GM19468 (cell line): ENCODE measurements around the gene MEF2C.

Experiments used
- ATAC-seq: cut with Tn5 transposase; IDR thresholded peaks from one replicate; pipeline ENCODE4 v1.9.1; 2021; ENCODE audit warnings: mild to moderate bottlenecking, moderate library complexity, moderate number of reproducible peaks; ENCODE audit not compliant: unreplicated experiment; ENCODE audit errors: extremely low read depth

The MEF2C gene

GRCh38 chr5:88681211-88681803 lies 201.7 kb downstream of the MEF2C start:
- ATAC-seq: no peak

DNA sequence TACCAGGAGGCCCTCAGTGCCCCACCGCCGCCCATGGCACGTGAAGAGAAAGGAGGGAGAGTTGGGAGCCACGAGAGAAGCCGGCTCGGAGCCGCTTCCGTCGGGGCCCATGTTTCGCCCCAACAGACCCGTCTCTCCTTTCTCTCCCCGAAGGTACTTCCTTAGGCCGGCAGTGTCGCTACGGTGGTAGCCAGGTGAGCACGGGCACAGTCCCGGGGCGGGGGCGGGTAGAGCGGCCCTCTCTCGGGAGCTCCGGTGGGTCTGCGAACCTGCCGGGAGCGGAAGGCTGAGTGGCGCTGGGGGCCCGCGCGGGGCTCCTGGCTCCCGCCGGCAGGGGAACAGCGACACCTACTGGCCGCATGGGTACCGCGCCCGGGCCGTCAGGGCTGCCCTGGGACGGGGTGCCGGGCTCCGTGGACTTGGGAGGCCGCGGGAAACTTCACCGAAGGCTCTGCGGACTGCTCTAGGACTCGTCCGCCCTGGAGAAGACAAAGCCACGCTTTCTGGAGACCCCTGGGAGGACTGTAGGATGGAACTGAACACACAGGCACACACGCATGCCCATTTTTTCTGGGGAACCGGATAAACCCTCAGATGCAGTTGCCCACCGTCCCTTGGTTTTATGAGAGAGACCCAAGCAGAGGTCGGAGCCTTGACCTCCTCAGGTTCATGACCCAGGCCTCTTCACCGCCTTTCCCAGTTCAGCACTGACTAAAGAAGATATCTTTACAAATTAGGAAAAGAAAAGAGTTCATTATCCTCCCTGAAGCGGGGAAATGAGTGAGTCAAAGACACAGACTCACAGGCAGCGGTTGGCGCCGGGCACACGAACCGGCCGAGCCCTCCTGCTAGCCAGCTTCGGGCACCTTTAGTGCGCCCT lies 202.5 kb downstream of the MEF2C start:
- ATAC-seq: peak; percentile 63

- no peak for ATAC-seq
Observed at GRCh38 chr5:88679638-88680037, 203.3 kb downstream of the MEF2C start.

- ATAC-seq: no peak
Observed at GRCh38 chr5:88678770-88679381, 204.1 kb downstream of the MEF2C start.

GRCh38 chr5:88677943-88678769 lies 204.8 kb downstream of the MEF2C start:
- no peak for ATAC-seq

DNA sequence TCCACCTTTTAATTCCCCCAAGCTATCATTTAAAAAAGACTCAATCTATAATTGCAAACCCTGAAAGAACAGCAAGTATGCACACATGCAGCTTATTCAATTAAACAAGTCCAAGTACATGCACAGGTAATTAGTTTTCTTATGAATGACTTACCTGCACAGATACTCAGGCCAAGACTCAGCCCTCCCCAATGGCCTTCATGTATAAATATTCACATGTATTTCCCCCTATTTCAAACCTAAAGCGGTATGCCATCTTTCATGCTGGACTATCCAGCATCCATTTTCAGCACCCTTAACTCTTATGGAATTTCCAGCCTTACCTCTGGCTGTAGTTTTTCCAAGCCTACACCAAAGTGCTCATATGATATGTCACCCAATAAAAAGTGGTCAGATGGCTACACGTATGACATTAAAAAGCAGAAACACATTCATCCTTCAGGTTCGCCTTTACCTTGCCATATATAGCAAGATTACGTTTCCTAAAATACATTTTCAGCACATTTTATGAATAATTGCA lies 205.5 kb downstream of the MEF2C start:
- no peak for ATAC-seq

DNA sequence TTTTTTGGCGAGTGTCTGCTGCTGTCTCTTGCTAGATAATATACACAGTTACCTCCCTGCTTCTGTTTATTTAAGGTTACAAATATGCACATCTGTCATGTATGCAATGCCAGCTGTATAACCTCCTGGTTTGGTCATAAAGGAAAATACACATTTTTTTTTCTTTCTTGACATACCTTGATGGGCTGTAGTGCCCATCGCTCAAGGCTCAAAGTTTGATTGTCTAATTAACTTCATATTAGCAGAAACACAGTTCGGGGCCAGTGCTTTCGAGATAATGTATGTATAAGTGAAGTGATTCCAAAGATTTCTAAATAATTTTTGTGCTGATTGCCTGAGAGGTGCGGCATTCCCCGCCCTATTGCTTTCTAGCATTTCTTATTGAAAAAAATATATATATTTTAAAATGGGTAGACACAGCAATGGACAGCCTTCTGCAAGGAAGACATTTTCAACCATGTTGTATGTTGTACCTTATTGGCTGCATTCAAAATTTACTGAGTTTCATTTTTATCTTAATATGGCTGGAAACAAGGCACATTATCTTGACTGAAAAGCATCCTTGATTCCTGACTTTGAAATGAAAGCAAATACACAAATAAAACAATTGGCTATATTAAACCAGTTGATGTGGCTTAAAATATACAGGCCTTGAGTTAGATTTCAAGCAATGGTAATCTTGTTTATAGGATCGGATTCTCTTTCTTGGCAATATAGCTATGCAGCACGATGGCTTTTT lies 206.2 kb downstream of the MEF2C start:
- no peak for ATAC-seq

DNA sequence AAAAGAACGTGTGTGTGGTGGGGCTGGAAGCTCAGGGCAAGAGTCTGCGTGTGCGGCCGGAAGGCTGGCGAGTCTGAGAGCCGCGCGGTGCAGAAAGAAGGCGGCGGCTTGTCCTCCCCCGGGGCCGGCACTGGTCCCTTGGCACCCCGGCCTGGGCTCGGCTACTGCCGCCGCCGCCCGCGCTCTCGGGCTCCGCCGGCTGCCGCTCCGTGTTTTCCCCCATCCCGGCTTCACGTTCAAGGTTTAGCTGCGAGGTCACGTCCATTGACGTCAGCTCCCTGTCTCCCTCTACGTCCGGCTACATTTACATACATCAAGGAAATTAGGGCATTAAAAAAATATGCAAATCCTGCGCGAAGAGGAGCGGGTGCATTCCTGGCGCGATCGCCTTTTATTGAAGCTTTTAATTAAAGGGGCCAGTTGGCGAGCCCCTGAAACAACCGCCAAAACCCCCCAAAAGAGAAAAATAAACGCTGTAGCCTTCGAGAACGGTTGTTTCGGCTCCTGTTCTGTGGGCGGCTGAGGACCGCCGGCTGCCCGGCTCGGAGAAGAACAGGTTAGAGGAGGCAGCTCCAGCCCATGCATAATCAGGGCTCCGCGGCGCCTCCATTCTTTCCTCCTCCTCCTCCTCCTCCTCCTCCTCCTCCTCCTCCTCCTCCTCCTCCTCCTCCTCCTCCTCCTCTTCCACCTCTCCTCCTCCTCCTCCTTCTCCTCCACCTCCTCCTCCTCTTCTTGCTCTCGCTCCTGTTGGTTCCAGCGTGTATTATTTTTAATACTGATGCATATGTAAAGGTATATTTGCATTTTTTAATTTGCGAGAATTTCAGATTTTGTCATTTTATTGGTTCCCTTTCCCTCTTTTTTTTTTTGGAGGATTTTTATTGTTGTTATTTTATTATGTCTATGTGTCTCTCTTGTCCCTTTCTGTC lies 207.0 kb downstream of the MEF2C start:
- ATAC-seq: no peak

DNA sequence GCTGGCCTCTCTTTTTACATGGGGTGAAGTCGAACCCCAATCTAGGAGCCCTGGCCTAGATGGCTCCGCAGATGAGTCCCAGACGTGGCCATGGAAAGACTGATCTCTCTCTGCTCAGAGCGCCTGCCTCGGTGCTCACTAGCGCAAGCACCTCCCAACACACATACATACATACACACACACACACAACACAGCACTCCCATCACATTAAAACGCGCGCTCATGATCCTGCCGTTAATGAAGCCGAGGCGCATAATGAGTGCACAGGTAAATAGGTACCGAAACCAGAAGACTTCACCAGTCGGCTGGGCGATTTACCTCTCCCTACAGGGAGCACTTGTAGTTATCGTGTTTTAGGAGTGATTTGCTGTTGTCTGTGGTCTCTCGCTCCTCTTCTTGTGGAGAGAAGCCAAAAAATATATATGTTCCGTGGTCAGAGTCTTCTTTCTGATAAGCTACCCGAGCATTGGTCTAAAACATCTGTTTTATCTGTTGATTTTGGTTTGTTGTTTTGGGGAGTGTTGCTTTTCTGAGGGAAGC lies 207.7 kb downstream of the MEF2C start:
- no peak for ATAC-seq

- ATAC-seq: peak; percentile 37
Observed at GRCh38 chr5:88674356-88675167, 208.4 kb downstream of the MEF2C start.

- no peak for ATAC-seq
Observed at GRCh38 chr5:88673253-88674105, 209.5 kb downstream of the MEF2C start.

DNA sequence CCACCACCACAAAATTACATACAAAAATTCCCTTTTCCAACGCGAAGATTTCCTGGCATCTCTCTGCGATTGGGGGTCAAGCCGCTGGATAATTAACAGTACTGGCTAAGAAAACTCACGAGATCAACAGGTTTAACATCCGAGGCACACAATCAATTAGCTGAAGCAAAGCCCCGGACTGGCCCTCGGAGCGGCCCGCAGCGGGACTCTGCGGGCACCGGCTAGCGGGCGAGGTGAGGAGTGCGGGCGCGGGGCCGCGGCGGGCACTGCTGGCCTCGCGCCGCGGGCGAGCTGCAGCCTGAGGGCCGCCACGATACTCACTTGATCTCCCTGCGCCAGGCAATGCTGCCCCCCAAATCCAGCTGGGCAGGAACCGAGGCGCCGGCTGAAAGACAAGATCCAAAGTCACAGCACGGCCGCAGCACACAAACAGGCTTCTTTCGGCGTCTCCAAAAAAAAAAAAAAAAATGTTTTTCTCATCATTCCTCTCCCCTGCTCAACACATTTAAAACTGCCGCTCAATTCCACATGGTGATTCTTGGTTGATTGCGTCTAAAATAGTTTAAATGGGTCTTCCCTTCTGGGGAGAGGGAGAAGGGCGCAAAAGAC lies 210.2 kb downstream of the MEF2C start:
- no peak for ATAC-seq

- ATAC-seq: no peak
Observed at GRCh38 chr5:88671505-88672499, 211.2 kb downstream of the MEF2C start.

DNA sequence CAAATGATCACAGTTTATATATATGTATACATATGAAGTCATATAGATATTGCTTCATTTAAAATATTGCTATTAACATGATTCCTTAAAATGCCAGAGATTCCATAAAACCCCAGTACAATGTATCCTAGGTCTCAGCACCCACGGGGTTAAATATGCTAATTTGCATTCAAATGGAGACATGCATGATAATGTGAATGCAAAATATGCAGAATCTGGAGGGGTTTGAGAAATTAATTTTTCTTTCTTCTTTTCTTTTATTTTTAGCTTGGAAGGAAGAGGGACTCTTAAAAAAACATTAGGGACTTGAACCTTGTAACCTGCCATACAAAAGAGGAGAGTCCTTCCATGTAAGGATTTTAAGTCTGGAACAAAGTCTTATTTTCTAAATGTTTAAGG lies 211.9 kb downstream of the MEF2C start:
- ATAC-seq: no peak

DNA sequence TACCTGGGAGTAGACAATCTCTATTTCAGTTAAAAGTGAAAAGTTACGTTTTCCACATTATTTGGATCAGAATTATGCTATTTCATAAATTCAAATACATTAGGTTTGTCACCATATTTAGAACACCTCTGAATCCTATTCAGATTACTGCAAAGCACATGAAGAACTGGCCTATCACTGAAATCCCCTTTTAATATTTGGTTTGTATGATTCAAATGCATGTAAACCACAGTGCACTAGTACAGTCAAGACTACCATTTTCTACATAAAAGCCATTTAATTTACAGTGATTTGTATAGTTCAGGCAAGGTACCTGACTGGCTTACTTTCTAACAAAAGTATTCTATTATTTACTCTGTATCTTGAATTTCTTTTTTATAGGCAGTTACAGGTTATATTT lies 212.5 kb downstream of the MEF2C start:
- no peak for ATAC-seq
